Uterus (tissue), 4 donors: Measurements from ENCODE around the gene SLC35E1. TPM values are rescaled to one million over a fixed set of nuclear protein-coding genes. Genes with fewer than 3 reads are reported as not detected.
"Not testable (repeated sequence)": the region's sequence is repeated elsewhere in the genome, so short reads cannot be mapped to it uniquely, and the experiment has no call there.

Experiments
- DNase-seq, 2 donors: peaks; one replicate each; pipeline ENCODE4 v3.0.0-alpha.2; 2019 to 2020
- H3K27ac ChIP-seq, 2 donors: fragments of 200-600 bp; sonication (generic); 1 replicate in 1 of 2; 2 replicates in 1 of 2; pipeline ENCODE4 v1.5.1; 2016 to 2018
- H3K27me3 ChIP-seq, 2 donors: fragments of 200-600 bp; sonication (generic); one replicate each; pipeline ENCODE4 v1.5.1; 2018 to 2019; ENCODE audit warnings: control low read depth in 1 of 2
- H3K36me3 ChIP-seq, 2 donors: fragments of 200-600 bp; sonication (generic); one replicate each; pipeline ENCODE4 v1.5.1; 2019; ENCODE audit warnings: control low read depth in 1 of 2
- H3K4me1 ChIP-seq, 2 donors: fragments of 200-600 bp; sonication (generic); one replicate each; pipeline ENCODE4 v1.5.1; 2018 to 2019; ENCODE audit warnings: control low read depth in 1 of 2
- H3K4me3 ChIP-seq, 2 donors: fragments of 200-600 bp; sonication (generic); 1 replicate in 1 of 2; 2 replicates in 1 of 2; pipeline ENCODE4 v1.5.1; 2018 to 2019; ENCODE audit warnings: mild to moderate bottlenecking in 1 of 2
- H3K9me3 ChIP-seq, 2 donors: fragments of 200-600 bp; sonication (generic); one replicate each; pipeline ENCODE4 v1.5.1; 2019; ENCODE audit warnings: control low read depth in 1 of 2
- CTCF ChIP-seq, 4 experiments: fragments of 200-600 bp in 2 of 4; fragments of 450-650 bp in 2 of 4; sonication (generic) in 2 of 4; IDR thresholded peaks; one replicate each; pipeline ENCODE4 v1.5.1; 2016 to 2019; ENCODE audit warnings: antibody characterized with exemption in 4 of 4, mild to moderate bottlenecking in 2 of 4, moderate library complexity in 1 of 4
- POLR2A ChIP-seq, 2 donors: fragments of 450-650 bp; IDR thresholded peaks; one replicate each; pipeline ENCODE4 v1.6.1; 2016; ENCODE audit warnings: antibody characterized with exemption in 2 of 2, mild to moderate bottlenecking in 1 of 2, moderate library complexity in 1 of 2
- intact Hi-C: fragments of 100-400 bp; cut with DNase I; formaldehyde crosslinking; loops from one replicate; pipeline ENCODE4 v1.15.1; 2023; ENCODE audit warnings: low total_unique reads
- total RNA-seq, 4 donors: library from RNA; depleted of rRNA in 3 of 4; stranded (reverse); fragments of >200 nt in 3 of 4; gene quantifications; one replicate each; pipeline versions ENCODE4 v1.1.0 to v1.2.4, GENCODE V29; 2014 to 2023
- donor health status: DM: yes; HTN: yes; CAD: no.

The SLC35E1 gene
- total RNA-seq, 4 donors from 2014 or later, result 10.2 to 39.8 (median 19.8) TPM

GRCh38 chr19:16554776-16555175 is 17.4 kb downstream of the SLC35E1 start:
- intact Hi-C loops, result no loop called here
- H3K4me3 ChIP-seq, result no peak overlapping the region
- TF ChIP-seq CTCF (IDR thresholded peaks at IDR 0.05) (no peak), POLR2A (IDR thresholded peaks at IDR 0.05) (no peak)
- no peaks in the 10 kb centered on the region for H3K9me3 ChIP-seq
- no peak overlapping the region for H3K27ac ChIP-seq
- no peaks in the 10 kb centered on the region for H3K36me3 ChIP-seq
- no peaks in the 10 kb centered on the region for H3K27me3 ChIP-seq
- no peak for DNase-seq
- no peaks in the 10 kb centered on the region for H3K4me1 ChIP-seq

- H3K27me3 ChIP-seq, DNase-seq, intact Hi-C loops, H3K36me3 ChIP-seq, H3K27ac ChIP-seq, H3K9me3 ChIP-seq, H3K4me1 ChIP-seq, H3K4me3 ChIP-seq: not testable (repeated sequence)
Observed at GRCh38 chr19:16551902-16552301, 20.3 kb downstream of the SLC35E1 start.

- TF ChIP-seq POLR2A (IDR thresholded peaks at IDR 0.05) (no peak), CTCF (IDR thresholded peaks at IDR 0.05) (no peak)
- intact Hi-C loops, result no loop called here
- DNase-seq, result no peak
- H3K27me3 ChIP-seq, result no peaks in the 10 kb centered on the region
- H3K9me3 ChIP-seq, result no peaks in the 10 kb centered on the region
- H3K27ac ChIP-seq, result no peak overlapping the region
- H3K36me3 ChIP-seq, result no peaks in the 10 kb centered on the region
- H3K4me3 ChIP-seq, result no peak overlapping the region
- no peaks in the 10 kb centered on the region for H3K4me1 ChIP-seq
Observed at GRCh38 chr19:16548956-16549355, 23.3 kb downstream of the SLC35E1 start.

GRCh38 chr19:16544473-16545231 is 27.6 kb downstream of the SLC35E1 start:
- Histone ChIP-seq H3K27ac (no peak overlapping the region), H3K9me3 (no peaks in the 10 kb centered on the region), H3K36me3 (no peaks in the 10 kb centered on the region), H3K4me3 (no peak overlapping the region), H3K4me1 (peaks cover 11 to 18% of the 10 kb centered on the region in 2 donors), H3K27me3 (no peaks in the 10 kb centered on the region)
- TF ChIP-seq CTCF (IDR thresholded peaks at IDR 0.05) (no peak), POLR2A (IDR thresholded peaks at IDR 0.05) (no peak)
- intact Hi-C loops, result no loop called here
- no peak for DNase-seq

- H3K9me3 ChIP-seq, H3K4me3 ChIP-seq, DNase-seq, H3K27ac ChIP-seq, H3K27me3 ChIP-seq, intact Hi-C loops, H3K36me3 ChIP-seq: not testable (repeated sequence)
- H3K4me1 ChIP-seq, result peaks cover 14 to 18% of the 10 kb centered on the region in 2 donors
Observed at GRCh38 chr19:16543734-16544133, 28.5 kb downstream of the SLC35E1 start.

- H3K27me3 ChIP-seq, result no peaks in the 10 kb centered on the region
- peak overlapping the region; percentile 77 to 86 for H3K27ac ChIP-seq
- no peaks in the 10 kb centered on the region for H3K36me3 ChIP-seq
- TF ChIP-seq POLR2A (IDR thresholded peaks at IDR 0.05), result no peak
- no peak for TF ChIP-seq CTCF (IDR thresholded peaks at IDR 0.05)
- no peaks in the 10 kb centered on the region for H3K9me3 ChIP-seq
- intact Hi-C loops, result no loop called here
- peak overlapping the region; percentile 88 to 98 for H3K4me3 ChIP-seq
- H3K4me1 ChIP-seq, result peaks cover 14 to 18% of the 10 kb centered on the region in 2 donors
- no peak for DNase-seq
Observed at GRCh38 chr19:16542910-16543472, 29.2 kb downstream of the SLC35E1 start.
